Osteocyte (in vitro differentiated cells): Measurements from ENCODE around the gene DYRK1A. TPM values are rescaled to one million over a fixed set of nuclear protein-coding genes. Genes with fewer than 3 reads are reported as not detected.
A peak's percentile ranks its signal among the peaks of the same experiment; 100 is the strongest.

Experiments
- DNase-seq: peaks from one replicate; pipeline ENCODE4 v3.0.0; 2021; ENCODE audit warnings: mixed read lengths; ENCODE audit not compliant: unreplicated experiment; ENCODE audit errors: extremely low spot score
- H3K27ac Mint-ChIP-seq: one replicate; pipeline ENCODE4 v1.8.0; 2021; ENCODE audit warnings: mild to moderate bottlenecking, mixed read lengths; ENCODE audit not compliant: unreplicated experiment
- H3K27me3 Mint-ChIP-seq: one replicate; pipeline ENCODE4 v1.8.0; 2021; ENCODE audit warnings: mixed read lengths; ENCODE audit not compliant: unreplicated experiment
- H3K36me3 Mint-ChIP-seq: one replicate; pipeline ENCODE4 v1.8.0; 2021; ENCODE audit warnings: mixed read lengths; ENCODE audit not compliant: unreplicated experiment
- H3K4me1 Mint-ChIP-seq: one replicate; pipeline ENCODE4 v1.8.0; 2021; ENCODE audit warnings: mixed read lengths; ENCODE audit not compliant: unreplicated experiment
- H3K4me3 Mint-ChIP-seq: one replicate; pipeline ENCODE4 v1.8.0; 2021; ENCODE audit warnings: mild to moderate bottlenecking, moderate library complexity, mixed read lengths; ENCODE audit not compliant: unreplicated experiment
- H3K9me3 Mint-ChIP-seq: one replicate; pipeline ENCODE4 v1.8.0; 2021; ENCODE audit warnings: mixed read lengths; ENCODE audit not compliant: unreplicated experiment
- total RNA-seq: library from RNA; stranded (reverse); gene quantifications from 2 replicates; pipeline ENCODE4 v1.2.1, GENCODE V29; 2021
- TF ChIP-seq, protein P1 (sequence below): fragments of 200-600 bp; sonication (generic); IDR thresholded peaks from 2 replicates; pipeline ENCODE4 v1.5.0; 2021; ENCODE audit warnings: antibody characterized with exemption, mild to moderate bottlenecking, moderate library complexity

Gene DYRK1A
- total RNA-seq, 1 donor from 2014 or later, result 63.2 TPM

GRCh38 chr21:37451446-37451845 is 84.9 kb downstream of the DYRK1A start:
- TF ChIP-seq, protein P1, sequence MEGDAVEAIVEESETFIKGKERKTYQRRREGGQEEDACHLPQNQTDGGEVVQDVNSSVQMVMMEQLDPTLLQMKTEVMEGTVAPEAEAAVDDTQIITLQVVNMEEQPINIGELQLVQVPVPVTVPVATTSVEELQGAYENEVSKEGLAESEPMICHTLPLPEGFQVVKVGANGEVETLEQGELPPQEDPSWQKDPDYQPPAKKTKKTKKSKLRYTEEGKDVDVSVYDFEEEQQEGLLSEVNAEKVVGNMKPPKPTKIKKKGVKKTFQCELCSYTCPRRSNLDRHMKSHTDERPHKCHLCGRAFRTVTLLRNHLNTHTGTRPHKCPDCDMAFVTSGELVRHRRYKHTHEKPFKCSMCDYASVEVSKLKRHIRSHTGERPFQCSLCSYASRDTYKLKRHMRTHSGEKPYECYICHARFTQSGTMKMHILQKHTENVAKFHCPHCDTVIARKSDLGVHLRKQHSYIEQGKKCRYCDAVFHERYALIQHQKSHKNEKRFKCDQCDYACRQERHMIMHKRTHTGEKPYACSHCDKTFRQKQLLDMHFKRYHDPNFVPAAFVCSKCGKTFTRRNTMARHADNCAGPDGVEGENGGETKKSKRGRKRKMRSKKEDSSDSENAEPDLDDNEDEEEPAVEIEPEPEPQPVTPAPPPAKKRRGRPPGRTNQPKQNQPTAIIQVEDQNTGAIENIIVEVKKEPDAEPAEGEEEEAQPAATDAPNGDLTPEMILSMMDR, result no peak
- Mint-ChIP-seq H3K27ac (peak overlapping the region; percentile 78), H3K27me3 (no peaks in the 10 kb centered on the region), H3K4me3 (no peak overlapping the region), H3K9me3 (no peaks in the 10 kb centered on the region), H3K36me3 (peaks cover 9% of the 10 kb centered on the region), H3K4me1 (peaks cover 58% of the 10 kb centered on the region)
- DNase-seq, result no peak

GRCh38 chr21:37452227-37452626 is 85.7 kb downstream of the DYRK1A start:
- TF ChIP-seq, protein P1, result no peak
- Mint-ChIP-seq H3K4me1 (peaks cover 62% of the 10 kb centered on the region), H3K27me3 (no peaks in the 10 kb centered on the region), H3K36me3 (peaks cover 9% of the 10 kb centered on the region), H3K9me3 (no peaks in the 10 kb centered on the region), H3K4me3 (no peak overlapping the region), H3K27ac (peak overlapping the region; percentile 78)
- DNase-seq, result no peak

GRCh38 chr21:37453350-37453749 is 86.8 kb downstream of the DYRK1A start:
- Mint-ChIP-seq H3K9me3 (no peaks in the 10 kb centered on the region), H3K27ac (peak overlapping the region; percentile 63), H3K27me3 (no peaks in the 10 kb centered on the region), H3K4me3 (no peak overlapping the region), H3K36me3 (peaks cover 9% of the 10 kb centered on the region), H3K4me1 (peaks cover 68% of the 10 kb centered on the region)
- no peak for DNase-seq
- TF ChIP-seq, protein P1, result no peak

DNA sequence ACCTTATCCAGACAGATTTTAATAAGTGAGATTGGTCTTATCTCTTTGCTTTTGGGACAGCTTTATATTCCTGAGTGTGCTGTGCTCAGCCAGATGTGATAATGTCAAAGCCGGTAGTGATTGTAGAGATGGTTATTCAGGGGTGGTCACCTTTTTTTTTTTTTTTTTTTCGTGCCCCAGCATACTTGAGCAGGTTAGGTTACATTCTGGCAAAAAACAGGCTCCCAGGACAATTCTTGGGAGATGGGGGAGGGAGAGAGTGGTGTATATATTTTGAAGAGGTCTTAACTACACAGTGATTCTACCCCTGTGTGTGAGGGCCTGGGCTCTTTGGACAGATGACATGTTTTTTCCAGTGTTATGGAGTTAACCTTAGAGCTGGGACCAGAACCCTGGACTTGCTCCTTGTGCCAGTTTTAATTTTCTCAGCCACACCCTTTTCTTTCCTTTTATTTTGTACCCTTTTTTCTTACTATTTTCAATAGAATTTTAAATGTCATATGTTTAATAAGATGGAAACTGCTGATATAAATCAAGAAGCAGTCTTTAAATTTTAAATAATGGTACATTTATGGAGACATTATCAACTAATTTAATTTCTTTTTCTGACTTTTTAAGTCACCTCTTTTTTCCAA is 88.4 kb downstream of the DYRK1A start:
- Mint-ChIP-seq H3K4me3 (no peak overlapping the region), H3K27ac (peak overlapping the region; percentile 25), H3K27me3 (no peaks in the 10 kb centered on the region), H3K9me3 (no peaks in the 10 kb centered on the region), H3K4me1 (peaks cover 80% of the 10 kb centered on the region), H3K36me3 (peaks cover 7% of the 10 kb centered on the region)
- TF ChIP-seq, protein P1, result no peak
- no peak for DNase-seq

- DNase-seq, result no peak
- H3K27me3 Mint-ChIP-seq, result no peaks in the 10 kb centered on the region
- peaks cover 80% of the 10 kb centered on the region for H3K4me1 Mint-ChIP-seq
- peaks cover 2% of the 10 kb centered on the region for H3K36me3 Mint-ChIP-seq
- peak overlapping the region; percentile 60 for H3K27ac Mint-ChIP-seq
- H3K9me3 Mint-ChIP-seq, result no peaks in the 10 kb centered on the region
- no peak overlapping the region for H3K4me3 Mint-ChIP-seq
- TF ChIP-seq, protein P1, result no peak
Observed at GRCh38 chr21:37455504-37455911, 88.9 kb downstream of the DYRK1A start.
